NCI-H1048 (cell line): ENCODE measurements around the gene CLPSL1.

Source experiments
- DNase-seq: peaks from one replicate; lab custom pipeline; 2025; lab: John Stamatoyannopoulos, UW

CLPSL1 gene

DNA sequence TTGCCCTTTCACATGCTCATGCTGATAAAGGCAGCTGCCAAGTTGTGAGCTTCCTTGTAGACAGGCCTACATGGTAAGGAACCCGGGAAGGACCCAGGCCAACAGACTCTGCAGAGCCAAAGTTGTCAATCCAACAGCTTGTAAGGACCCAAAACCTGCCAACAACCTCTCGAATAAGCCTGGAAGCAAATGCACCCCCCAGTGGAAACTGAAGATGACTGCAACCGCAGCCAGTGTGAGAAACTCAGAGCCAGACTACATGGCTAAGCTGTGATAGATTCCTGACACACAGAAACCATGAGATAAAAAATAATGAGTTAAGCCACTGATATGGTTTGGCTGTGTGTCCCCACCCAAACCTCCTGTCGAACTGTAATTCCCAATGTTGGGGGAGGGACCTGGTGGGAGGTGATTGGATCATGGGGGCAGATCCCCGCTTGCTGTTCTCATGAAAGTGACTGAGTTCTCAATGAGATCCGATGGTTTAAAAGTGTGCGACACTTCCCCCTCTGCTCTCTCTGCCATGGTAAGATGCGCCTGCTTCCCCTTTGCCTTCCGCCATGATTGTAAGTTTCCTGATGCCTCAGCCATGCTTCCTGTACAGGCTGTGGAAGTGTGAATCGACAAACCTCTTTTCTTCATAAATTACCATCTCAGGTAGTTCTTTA lies 23.2 kb upstream of the CLPSL1 start:
- DNase-seq: no peak

- no peak for DNase-seq
Observed at GRCh38 chr6:35759426-35759825, 21.4 kb upstream of the CLPSL1 start.

- no peak for DNase-seq
Observed at GRCh38 chr6:35765739-35766138, 15.1 kb upstream of the CLPSL1 start.

- DNase-seq: no peak
Observed at GRCh38 chr6:35769211-35769610, 11.6 kb upstream of the CLPSL1 start.

DNA sequence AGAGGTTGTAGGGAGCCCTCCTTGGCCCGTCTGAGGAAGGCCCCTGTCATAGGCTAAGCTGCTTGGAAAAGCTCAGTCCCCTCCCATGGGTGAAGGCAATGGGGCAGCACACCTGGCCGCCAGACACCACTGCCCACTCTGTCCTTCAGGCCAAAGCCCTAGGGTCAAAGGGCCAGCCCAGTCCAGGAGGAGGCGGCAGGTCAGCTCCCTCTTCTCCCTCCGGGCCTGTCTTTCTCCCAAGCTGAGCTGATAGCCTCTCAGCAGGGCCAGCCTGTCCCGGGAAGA lies 9.5 kb upstream of the CLPSL1 start:
- no peak for DNase-seq

DNA sequence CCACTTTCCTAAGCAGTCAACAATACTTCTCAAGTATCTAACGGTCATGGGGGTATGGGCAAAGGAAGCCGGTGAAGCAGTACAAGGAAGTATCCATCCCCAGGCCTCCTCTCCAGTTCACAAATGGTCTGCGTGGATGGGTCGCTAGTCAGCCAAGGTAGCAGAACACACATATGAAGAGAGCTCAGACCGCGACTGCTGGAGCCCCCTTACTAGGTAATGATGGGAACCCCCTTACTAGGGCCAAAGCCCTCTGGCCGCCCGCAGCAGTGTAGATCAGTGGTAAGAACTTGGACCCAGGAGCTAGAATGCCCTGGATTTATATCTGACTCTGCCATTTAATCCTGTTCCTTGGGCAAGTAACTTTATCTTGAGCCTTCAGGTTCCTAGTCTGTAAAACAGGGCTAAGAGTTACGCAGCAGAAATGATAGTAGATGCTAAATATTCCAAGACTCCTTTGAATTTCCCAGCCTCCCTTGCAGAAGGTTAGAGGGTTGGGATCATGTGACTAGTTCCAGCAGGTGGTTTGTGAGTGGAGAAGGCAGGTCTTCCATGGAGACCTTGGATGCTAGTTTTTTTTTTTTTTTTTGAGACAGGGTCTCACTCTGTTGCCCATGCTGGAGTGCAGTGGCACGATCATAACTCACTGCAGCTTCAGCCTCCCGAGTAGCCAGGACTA lies 6.6 kb upstream of the CLPSL1 start:
- no peak for DNase-seq

DNA sequence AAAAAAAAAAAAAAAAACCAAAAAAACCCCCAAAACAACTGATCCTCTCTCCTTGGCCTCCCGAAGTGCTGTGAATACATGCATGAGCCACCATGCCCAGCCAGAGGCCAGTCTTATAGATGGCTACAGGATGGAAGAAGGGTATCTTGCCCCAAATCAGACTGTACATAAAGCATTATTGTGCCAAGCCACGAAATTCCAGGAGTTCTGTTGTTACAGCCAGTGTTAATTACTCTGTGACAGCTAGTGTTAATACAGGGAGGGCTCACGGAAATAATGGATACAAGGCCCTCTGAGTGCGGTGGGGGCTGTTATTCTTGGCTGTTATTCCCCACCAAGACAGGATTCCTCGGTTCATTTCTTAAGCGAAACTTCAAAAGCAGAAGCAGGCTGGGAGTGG lies 5.8 kb upstream of the CLPSL1 start:
- DNase-seq: no peak

DNA sequence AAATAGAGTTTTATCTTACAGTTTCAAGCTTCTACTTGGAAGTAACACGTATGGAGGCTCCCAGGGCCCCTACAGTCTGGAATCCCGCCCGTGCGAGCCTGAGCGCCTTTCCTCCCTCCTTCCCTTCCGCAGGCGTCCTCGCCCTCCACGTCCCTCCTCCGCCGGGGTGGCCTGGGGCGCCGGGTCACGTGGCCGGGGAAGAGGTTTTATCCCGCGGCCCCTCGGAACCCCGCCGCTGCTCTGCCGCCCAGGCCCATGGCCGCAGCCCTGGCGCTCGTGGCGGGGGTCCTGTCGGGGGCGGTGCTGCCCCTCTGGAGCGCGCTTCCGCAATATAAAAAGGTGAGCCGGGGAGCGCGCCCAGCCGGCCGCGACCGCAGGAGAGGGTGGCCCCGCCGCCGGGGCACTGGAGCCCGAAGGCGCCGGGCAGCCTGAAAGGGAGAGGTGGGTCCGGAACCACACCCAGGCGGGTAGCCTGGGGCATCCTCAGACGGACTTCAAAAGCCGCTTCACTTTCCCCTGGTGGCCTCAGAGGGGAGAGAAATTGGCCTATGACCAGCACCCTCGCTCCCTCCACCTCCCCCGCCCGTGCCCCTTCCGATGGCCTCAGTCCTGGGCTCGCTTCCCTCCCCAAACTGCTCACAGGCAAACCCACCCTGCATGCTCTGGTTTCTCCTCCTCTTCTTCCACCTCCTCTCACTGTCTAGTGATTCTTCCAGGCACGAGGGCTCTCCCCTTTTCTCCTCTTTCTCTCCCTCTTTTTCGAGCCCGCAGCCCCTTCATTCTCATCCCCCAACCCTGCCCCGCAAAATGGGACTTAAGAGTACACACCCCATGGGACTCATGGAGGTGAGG lies 4.2 kb upstream of the CLPSL1 start, which contains the start of gene CLPSL2:
Gene CLPSL2, plus strand, starts transcription at position 235 of the 852 bp plus-strand sequence. Its CDS starts 21 bp downstream, at position 256.
- no peak for DNase-seq

DNA sequence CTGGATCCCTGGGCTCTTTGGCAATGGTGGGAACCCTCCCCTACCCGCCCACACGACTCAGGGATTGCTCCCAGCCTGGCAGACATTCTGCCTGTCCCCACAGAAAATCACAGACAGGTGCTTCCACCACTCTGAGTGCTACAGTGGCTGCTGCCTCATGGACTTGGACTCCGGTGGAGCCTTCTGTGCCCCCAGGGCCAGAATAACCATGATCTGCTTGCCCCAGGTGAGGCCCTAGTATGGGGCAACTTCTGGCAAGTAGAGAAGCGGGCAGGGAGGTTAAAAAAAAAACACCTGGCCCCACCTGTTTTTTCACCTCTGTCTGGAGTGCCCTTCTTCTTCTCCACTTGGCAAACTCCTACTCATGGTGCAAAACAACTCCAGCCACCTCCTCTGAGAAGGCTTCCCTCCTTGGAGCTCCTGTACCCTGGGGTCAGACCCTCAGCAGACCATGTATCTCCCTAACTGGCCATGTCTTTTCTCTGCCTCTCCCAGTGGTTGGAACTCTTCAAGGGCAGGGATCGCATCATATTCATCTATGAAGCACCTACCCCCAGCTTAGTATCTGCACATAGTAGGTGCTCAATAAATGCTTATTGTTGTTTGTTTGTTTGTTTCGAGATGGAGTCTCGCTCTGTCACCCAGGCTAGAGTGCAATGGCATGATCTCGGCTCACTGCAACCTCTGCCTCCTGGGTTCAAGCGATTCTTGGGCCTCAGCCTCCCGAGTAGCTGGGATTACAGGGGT lies 3.3 kb upstream of the CLPSL1 start:
- no peak for DNase-seq

DNA sequence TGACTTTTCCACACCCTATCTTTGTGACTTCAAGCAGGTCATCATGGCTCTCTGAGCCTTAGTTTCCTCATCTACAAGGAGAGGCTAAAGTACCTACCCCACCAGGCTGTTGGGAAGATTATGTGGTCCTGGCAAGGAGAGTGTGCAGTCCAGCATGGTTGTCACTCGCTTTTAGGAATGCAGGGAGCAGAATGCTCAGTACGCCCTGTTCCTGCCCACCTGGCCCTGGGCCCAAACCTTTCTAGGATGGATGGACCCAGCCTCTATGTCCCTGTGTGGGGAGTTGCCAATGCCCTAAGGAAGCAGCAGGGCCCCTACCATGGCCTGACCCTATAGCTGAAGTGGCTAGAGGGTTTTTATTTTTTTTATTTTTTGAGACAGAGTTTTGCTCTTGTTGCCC lies 2.4 kb upstream of the CLPSL1 start:
- DNase-seq: no peak

GRCh38 chr6:35781290-35781689 lies 471 bp downstream of the CLPSL1 start:
- no peak for DNase-seq

GRCh38 chr6:35782424-35782823 lies 1.6 kb downstream of the CLPSL1 start:
- DNase-seq: no peak

- DNase-seq: no peak
Observed at GRCh38 chr6:35784200-35784599, 3.4 kb downstream of the CLPSL1 start.

DNA sequence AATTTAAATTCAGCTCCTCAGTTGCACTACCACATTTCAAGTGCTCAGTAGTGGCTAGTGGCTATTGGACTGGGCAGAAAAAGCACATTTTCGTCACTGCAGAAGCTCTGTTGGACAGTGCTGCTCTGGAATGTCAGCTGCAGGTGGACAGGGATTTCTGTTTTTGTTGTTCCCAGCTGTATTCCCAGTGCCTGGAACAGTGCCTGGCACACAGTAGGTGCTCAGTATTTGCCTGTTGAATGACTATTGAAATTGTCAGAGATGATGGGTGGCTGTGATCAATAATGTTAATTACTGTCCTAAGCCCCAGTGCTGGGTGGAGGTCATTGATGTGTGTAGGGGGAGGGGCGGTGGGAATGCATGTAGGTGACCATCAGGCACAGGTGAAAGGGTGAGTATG lies 5.5 kb downstream of the CLPSL1 start:
- DNase-seq: no peak

DNA sequence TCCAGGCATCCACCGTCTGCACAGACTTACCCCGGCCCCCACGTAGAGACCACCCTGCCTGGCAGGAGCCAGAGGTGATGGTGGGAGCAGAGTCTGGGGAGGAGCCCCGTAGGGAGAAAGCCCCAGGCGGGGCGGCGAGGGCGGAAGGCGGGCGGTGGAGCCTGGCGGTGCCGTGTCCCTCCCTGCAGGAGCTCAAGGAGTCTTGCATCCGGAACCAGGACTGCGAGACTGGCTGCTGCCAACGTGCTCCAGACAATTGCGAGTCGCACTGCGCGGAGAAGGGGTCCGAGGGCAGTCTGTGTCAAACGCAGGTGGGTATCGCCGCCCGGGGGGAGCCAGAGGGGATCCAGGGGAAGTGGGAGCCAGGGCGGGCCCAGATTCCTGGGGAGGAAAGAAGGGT lies 6.0 kb downstream of the CLPSL1 start:
- no peak for DNase-seq

DNA sequence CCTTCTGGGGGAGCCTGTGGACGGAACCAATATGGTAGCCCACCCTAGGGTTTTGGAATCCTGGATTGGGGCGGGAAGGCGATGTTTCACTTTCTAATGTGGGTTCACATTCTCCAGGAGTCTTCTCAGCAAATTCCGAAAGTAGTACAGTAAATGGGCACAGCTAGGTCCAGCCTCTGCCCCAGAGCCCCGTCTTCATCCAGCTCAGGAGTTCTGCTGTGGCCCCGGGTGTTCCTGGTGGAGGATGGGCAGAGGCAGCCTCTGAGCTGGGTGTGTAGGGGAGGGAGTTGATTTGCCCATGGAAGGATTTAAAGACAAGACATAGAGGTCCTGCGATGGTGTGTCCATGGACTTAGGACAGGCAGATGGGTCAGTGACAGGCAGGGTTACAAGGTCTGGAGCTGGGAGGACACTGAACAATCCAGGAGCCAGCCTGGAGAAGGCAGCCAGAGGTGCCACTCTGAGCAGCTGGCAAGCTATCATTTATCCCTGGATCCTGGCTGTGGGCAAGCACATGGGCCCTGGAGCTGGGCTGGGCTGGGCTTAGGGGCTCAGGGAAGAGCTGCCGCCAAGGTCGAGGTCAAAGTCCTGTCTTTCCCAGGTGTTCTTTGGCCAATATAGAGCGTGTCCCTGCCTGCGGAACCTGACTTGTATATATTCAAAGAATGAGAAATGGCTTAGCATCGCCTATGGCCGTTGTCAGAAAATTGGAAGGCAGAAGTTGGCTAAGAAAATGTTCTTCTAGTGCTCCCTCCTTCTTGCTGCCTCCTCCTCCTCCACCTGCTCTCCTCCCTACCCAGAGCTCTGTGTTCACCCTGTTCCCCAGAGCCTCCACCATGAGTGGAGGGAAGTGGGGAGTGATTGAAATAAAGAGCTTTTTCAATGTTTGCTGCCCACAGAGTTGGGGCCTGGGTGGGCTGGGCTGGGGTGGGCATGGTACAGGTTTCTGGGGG lies 6.7 kb downstream of the CLPSL1 start:
- DNase-seq: no peak

DNA sequence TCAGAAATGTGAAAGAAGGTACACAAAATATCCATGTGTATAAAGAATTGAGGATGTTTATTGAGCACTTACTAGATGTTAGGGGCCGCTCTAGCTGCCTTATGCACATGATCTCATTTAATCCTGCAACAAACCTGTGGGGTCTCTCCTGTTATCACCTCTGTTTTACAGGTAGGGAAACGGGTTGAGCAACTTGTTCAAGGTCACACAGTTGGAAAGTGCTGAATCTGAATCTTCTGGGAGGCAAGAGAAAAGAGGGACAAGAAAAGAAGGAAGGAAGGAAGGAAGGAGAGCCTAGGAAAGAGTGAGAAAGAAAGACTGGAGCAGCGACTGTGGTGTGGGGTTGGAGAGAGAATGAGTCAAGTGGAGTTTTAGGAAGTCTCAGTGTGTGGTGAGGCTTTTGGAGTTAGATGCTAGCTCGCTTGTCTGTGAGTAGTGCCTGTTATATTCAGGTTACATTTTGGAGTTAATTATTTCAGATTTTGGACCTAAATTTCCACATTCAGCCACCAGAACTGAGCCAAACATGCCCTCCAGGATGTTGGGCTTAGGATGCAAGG lies 7.7 kb downstream of the CLPSL1 start:
- no peak for DNase-seq

- DNase-seq: no peak
Observed at GRCh38 chr6:35790683-35791082, 9.9 kb downstream of the CLPSL1 start.

DNA sequence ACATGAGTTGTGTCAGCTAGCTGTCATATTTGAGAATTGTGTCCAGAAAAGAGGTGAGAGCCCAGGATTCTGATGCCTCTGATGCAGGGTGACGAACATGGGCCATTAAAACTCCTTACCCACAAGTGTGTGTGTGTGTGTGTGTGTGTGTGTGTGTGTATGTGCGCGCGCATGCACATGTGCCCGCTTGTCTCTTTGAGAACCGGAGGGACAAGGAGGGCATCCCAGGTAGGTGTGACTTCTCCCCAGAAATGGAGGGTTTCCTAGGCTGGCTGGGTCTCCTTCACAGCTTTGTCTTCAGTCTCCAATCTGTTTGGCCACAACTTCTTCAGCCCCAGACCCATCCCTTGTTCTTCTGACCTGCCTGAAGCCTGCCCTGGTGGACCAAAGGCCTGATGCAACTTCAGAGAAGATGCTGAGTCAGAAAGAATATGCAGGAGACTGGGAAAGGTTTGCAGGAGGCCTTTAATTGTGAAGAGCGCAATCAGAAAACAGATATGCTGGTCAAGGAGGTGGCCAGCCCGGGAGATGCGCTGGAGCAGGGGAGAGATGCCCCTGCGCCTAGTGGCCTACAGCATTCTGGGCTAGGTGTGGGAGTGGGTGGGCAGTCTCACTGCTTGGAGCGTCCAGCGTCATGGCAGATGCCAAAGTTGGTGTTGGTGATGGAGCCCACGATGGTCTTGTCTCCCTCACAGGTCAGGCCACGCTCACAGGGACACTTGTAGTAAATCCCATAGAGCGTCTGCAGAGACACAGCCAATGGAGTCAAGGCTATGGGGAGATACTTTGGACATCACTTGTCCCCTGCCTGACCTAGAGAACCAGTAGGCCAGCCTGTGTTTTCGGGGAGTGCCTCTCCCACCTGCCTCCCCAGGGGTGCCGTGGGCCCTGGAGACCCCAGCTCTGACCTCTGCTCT lies 14.0 kb downstream of the CLPSL1 start:
- DNase-seq: no peak
